Activated T-cell treated with anti-CD3 and anti-CD28 coated beads for 48 hours (primary cell): ENCODE measurements around the gene ALK.
A peak's percentile ranks its signal among the peaks of the same experiment; 100 is the strongest.
"Not testable (repeated sequence)": the region's sequence is repeated elsewhere in the genome, so short reads cannot be mapped to it uniquely, and the experiment has no call there.

Experiments used
- DNase-seq: peaks from one replicate; pipeline ENCODE4 v3.0.0-alpha.2; 2020; ENCODE audit warnings: low read depth

ALK gene

GRCh38 chr2:29755233-29755632 is 166.2 kb downstream of the ALK start:
- no peak for DNase-seq

- no peak for DNase-seq
Measured at GRCh38 chr2:29753671-29754444, 167.5 kb downstream of the ALK start.

- no peak for DNase-seq
Measured at GRCh38 chr2:29751390-29751789, 170.0 kb downstream of the ALK start.

- not testable (repeated sequence) for DNase-seq
Measured at GRCh38 chr2:29750463-29750862, 170.9 kb downstream of the ALK start.

GRCh38 chr2:29749843-29750242 is 171.5 kb downstream of the ALK start:
- no peak for DNase-seq

GRCh38 chr2:29749041-29749440 is 172.3 kb downstream of the ALK start:
- DNase-seq, result no peak

DNA sequence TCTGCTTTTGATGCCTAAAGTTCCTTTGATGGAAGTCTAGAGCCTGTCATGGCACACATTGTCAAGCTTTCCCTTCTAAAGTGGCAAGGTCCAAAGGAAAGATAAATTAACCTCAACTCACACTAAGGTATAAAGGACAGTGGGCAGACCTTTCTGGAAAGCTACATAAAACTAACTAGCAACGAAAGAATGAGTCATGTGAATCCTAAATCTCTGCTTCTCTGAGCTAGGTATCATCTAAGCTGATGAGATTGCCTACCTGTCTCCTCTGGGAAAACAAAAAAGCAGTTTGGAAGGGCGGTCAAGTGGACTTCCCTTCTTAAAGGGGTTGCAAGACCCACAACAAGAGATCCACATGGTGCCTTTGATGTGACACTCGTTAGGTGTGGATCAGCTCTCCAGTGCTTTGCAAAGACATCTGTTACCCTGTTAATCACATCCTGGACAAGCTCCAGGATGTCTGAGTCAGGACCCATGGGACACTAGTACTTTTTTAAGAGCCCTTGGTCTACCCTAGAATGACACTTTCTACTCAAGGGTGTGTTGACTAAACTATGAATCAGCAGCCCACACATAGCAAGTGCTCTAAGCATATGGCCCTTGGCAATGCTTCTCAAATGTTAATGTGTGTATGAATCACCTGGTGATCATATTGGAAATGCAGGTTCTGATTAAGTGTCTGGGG is 173.5 kb downstream of the ALK start:
- peak; percentile 4 for DNase-seq

GRCh38 chr2:29744976-29745375 is 176.4 kb downstream of the ALK start:
- DNase-seq, result no peak

DNA sequence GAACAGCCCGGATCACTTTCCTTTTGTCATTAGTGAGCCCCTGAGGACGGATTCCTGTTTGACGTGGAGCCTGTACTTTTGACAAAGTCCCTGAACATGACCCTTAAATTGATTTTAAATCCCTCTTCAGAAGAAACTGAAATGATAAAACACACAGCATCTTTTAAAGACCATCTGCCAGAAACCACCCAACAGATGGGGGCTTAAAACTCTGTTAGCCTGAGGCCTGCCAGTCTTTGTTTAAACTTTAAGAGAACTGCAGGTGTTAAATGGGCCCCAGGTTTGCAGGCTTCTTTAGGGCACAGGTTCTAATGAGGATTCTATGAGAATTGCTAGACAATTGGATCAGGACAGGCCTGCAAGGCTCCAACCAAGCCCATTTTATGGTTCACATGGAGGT is 177.9 kb downstream of the ALK start:
- DNase-seq, result no peak

DNA sequence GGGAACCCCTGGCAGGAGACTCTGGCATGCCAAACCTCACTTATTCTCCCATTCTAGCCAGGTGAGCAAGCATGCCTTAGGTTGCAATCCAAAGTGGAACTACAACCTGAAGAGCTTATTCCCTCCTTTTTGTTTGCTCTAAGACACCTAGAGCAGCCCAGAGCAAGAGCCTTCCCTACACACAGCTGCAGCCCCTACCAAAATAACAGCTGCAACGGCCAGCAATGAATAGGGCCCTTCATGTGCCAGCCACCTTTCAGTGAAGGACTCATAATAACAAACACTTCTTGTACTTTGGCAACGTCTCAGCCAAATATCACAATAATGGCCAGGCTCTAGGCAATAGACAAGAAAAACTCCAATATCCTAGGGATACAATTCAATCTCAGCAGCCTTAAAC is 178.7 kb downstream of the ALK start:
- no peak for DNase-seq

- DNase-seq, result no peak
Measured at GRCh38 chr2:29741132-29741531, 180.3 kb downstream of the ALK start.

- DNase-seq, result no peak
Measured at GRCh38 chr2:29733965-29734364, 187.4 kb downstream of the ALK start.

- no peak for DNase-seq
Measured at GRCh38 chr2:29733213-29733612, 188.2 kb downstream of the ALK start.

DNA sequence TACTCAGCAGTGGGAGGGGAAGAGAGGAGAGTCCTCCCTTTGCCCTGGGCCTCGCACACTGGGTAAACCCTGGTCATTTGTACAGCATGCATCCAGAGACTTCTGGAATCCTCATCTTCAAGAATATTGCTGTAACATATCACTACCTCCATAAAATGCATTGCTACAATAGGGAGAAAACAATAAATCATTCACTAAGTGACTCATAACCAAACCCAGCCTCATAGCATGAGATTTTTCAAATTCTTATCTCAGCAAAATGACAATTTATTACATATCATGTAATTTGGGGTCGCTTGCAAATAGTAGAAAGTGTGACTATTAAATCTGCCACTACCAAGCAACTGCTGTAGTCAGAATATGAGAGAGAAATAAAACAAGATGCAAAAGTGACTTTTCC is 189.4 kb downstream of the ALK start:
- DNase-seq, result no peak

GRCh38 chr2:29729932-29730331 is 191.5 kb downstream of the ALK start:
- DNase-seq, result no peak

GRCh38 chr2:29729401-29729800 is 192.0 kb downstream of the ALK start:
- DNase-seq, result no peak

GRCh38 chr2:29726976-29727375 is 194.4 kb downstream of the ALK start:
- no peak for DNase-seq

DNA sequence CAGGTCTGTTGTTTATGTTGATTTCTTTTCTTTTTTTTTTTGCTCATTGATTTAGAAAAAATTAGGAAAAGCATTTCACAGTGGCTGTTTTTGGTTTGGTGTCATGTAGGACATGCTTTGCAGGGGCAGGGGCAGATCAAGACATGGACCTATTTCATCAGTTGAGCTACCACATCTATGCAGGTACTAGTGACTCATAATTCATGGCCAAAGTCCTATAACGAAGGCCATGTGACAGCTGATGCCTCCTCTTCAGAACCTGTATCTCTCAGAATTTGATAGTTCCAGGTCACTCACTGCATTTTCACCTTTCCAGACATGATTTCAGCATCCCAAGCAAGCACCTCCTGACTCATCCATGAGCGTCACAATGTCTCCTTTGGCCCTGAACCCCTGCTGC is 195.8 kb downstream of the ALK start:
- DNase-seq, result no peak

DNA sequence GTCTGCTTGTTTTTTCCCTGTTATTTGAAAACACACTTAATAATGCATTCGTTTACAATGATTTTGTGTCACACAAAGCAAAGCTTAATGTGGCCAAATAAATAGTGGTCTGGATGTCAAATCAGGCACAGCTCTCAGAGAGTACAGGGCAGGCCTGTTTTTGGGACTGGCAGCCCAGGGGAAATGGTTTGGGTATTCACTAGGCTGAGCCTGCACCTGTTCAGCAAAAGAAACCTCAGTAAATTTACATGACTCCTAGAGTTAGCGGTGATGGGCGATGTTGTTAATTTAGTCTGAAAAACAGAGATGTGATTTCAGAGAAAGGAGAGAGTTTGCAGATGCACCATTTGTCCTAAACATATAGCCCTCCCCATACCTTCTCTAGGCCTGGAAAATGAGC is 197.1 kb downstream of the ALK start:
- no peak for DNase-seq

DNA sequence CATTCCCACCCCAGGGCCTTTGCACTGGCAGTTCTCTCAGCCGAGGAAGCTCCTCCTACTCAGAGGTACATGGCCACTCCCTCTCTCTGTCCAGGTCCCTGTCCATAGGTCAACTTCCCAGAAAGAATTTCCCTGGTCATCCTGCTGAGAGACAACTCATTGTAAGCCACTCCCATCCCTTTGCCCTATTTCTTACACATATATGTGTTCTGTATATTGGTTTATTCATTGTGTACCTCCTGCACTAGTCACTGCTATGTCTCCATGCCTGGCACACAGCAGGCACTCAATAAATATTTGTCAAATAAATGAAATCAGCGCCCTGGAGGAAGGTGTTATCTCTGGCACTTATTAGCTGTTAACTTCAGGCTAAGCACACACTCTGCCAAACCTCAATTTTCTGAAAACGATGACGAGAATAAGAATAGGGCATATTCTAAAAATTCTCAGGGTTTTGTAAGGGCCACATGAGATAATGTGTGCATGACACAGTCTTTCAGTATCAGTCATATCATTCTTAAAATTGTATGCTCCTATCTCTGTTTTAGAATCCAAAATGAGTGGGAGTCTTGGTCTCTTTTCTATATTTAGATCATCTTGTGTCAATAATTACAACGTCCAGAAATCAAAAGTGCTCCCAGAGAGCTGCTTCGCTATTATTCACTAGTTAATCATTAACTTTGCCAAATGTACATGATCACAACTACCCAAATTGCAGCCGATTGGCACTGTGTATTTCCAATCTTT is 198.0 kb downstream of the ALK start:
- DNase-seq, result no peak

- no peak for DNase-seq
Measured at GRCh38 chr2:29719639-29720038, 201.7 kb downstream of the ALK start.

DNA sequence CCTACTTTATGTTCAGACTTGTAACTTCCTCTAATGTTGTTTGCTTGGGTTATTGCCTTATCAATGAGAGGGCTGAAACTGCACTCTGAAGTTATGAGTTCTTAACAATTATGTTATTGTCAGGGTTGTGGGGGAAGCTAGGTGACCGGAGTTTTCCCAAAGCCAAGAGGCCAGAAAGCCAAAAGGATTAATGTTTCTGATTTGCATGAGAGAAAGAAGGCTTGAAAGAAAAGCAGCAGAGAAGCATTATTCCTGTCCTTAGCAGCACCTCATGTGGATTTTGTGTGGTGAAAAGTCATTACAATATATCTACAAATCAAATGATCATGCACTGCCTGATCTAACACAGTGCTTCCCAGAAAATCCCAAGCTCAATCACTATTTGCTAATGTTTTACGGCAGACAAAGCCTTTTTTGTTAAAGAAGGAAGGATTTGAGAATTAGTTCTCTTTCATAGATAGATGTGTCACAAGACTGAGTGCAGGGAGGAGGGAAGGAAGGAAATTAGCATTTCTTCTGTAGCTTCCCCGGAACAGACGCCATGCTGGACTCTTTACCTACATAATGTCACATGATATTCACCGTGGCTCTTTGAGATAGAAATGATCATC is 203.2 kb downstream of the ALK start:
- no peak for DNase-seq

DNA sequence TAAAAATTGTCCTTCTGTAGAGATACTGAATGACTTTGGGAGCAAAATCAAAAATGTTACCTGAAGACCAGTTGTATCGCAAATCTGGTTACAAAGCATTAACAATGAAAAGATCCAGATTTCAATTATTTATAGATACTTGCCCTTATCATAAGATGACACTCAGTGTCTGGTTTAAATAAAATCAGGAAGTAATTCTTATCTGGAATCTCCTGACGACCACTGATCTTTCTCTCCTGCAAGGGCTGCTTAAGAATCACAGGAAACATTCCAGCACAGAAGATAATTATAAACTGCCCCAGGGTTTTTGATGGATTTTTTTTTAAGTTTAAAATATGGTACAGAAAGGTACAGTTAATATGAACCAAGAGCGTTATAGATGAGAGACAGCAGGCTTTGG is 205.7 kb downstream of the ALK start:
- DNase-seq, result no peak
